Smooth muscle cell of the brain vasculature (primary cell): ENCODE measurements around the gene APBA3.

Experiments
- DNase-seq: peaks from one replicate; pipeline ENCODE4 v3.0.0-alpha.2; 2012; ENCODE audit warnings: low read depth, low spot score

APBA3 gene

DNA sequence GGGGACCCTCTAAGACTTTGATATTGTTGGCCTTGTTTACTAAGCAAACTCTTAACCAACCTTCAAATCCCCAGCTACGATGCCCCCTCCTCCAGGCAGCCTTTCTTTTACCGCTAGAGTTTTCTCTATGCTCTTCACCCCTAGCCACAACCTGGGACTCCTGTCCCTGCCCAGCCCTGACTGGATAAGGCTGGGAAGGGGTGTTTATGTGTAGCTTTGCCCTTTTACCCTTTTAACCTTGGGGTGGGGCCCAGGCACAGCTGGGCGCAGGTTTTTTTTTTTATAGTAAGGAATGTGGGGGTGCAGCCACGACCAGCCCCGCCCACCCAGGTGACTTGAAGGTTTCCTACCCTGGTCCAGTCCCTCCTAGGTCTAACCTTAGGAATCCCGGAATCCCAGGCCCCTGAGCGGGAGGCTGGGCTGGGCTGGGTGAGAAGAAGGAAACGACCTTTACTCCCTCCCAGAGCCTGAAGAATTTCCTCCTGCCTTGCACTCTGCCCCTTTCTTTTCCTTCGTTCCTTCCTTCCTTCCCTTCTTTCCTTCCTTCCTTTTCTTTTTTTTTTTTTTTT lies 41.1 kb downstream of the APBA3 start:
- no peak for DNase-seq

- no peak for DNase-seq
Measured at GRCh38 chr19:3719868-3720267, 41.6 kb downstream of the APBA3 start.

DNA sequence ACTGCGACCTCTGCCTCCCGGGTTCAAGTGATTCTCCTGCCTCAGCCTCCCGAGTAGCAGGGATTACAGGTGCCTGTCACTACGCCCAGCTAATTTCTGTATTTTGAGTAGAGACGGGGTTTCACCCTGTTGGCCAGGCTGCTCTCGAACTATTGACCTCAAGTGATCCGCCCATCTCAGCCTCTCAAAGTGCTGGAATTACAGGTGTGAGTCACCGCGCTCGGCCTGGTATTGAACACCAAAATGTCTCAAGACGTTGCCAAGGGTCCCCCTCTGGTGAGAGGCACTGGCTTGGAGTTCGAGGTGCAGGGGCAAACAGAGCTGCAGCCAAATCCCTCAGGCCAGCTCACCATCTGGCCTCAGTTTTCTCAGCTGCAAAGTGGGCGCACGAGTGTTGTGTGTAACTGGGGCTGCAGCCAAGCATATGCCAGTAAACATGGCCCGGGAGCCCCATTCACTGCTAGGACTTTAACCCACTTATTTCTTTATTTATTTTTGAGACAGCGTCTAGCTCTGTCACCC lies 45.3 kb downstream of the APBA3 start:
- no peak for DNase-seq

DNA sequence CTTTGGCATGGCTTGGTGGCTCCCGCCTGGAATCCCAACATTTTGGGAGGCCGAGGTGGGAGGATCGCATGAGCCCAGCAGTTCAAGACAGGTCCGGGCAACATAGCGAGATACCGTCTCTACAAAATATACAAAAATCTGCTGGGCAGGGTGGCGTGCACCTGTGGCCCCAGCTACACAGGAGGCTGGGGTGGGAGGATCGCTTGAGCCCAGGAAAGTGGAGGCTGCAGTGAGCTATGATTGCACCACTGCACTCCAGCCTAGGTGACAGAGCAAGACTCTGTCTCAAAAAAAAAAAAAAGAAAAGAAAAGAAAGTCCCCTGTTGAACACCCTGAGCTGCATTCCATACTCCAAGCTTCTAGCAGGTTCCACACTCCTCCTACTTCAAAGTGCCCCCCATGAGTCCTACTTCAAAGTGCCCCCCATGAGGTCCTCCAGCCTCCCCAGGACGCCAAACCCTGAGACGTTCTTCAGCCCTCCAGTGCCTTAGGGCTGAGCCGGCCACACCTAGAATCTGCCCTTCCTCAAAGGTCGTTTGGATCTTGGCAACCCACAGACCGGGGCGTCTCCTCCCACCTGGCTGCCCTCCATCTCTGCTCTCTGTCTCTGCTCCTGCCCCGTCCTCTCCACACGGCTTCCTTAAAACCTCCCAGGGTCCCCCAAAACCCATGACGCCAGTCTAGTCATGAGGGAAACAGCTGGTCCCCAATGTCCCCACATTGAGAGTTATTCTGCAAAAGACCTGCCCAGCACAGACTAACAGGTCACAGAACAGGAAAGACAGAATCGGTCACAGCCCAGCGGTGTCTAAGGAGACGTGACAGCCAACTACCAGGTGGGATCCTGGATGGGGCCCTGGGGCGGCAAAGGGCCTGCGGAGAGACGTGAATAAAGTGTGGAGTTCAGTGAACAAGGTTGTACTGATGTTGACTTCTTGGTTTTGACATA lies 48.6 kb downstream of the APBA3 start:
- DNase-seq = no peak

DNA sequence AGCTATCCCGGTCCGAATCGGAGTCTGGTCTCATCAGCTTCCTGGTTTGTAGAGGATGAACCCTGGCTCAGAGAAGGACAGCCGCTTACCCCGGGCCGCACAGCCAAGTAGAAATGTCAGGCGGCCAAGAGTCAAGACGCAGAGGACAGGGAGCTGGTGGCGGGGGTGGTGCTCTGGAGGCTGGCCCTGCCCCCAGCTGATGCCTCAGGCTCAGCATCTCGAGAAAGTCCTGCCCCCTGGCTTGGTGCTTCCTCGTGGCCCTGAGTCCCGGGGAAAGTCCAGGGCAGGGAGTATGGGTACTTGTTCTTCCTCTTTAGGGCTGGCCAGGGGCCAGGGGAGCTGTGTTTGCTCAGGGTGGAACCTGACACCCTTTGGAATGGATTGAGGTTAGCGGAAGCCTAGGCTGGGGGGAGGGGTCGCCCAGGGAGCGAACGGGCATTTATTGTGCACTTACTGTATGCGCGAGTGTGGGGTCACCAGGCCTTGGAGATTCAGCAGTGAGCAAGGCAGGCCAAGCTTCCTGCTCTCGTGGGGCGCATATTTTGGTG lies 51.2 kb downstream of the APBA3 start:
- no peak for DNase-seq

GRCh38 chr19:3708207-3708931 lies 53.1 kb downstream of the APBA3 start, which contains the start of gene TJP3:
TJP3 (plus strand) TSS chr19:3708384; CDS start chr19:3728433, 20,049 bp downstream.
- no peak for DNase-seq

- no peak for DNase-seq
Measured at GRCh38 chr19:3707868-3708206, 53.7 kb downstream of the APBA3 start.

GRCh38 chr19:3701200-3701599 lies 60.3 kb downstream of the APBA3 start:
- DNase-seq = no peak
